Fibroblast of lung (primary cell): ENCODE measurements around the gene NOP9. TPM values are rescaled to one million over a fixed set of nuclear protein-coding genes. Genes with fewer than 3 reads are reported as not detected.
A peak's percentile ranks its signal among the peaks of the same experiment; 100 is the strongest.

ENCODE experiments used
- DNase-seq, 2 donors: peaks; one replicate each; pipeline versions ENCODE4 v3.0.0 to v3.0.0-alpha.2; 2010; ENCODE audit warnings: low read depth in 2 of 2
- H2AFZ ChIP-seq: 2 replicates; pipeline ENCODE4 v1.5.1; 2012; ENCODE audit warnings: low read length, control low read depth, inconsistent platforms
- H3K27ac ChIP-seq: 2 replicates; pipeline ENCODE4 v1.5.1; 2011; ENCODE audit warnings: low read length, control low read depth; ENCODE audit not compliant: insufficient read depth
- H3K27me3 ChIP-seq: 2 replicates; pipeline ENCODE4 v1.5.1; 2011; ENCODE audit warnings: mild to moderate bottlenecking, low read length; ENCODE audit not compliant: control insufficient read depth, insufficient read depth
- H3K36me3 ChIP-seq: 2 replicates; pipeline ENCODE4 v1.5.1; 2011; ENCODE audit warnings: low read length; ENCODE audit not compliant: control insufficient read depth, insufficient read depth
- H3K4me1 ChIP-seq: 2 replicates; pipeline ENCODE4 v1.5.1; 2011; ENCODE audit warnings: low read length; ENCODE audit not compliant: control insufficient read depth, insufficient read depth; ENCODE audit errors: extremely low read depth
- H3K4me2 ChIP-seq: 2 replicates; pipeline ENCODE4 v1.5.1; 2011; ENCODE audit warnings: low read length, control low read depth; ENCODE audit not compliant: insufficient read depth; ENCODE audit errors: extremely low read depth
- H3K4me3 ChIP-seq, 4 experiments: fragments of 200-600 bp in 1 of 4; sonication (generic) in 1 of 4; replicated peaks in 1 of 4; 2 replicates each; pipeline ENCODE4 v1.5.1; 2011 to 2016; ENCODE audit warnings: low read length in 4 of 4, low read depth in 3 of 4, mild to moderate bottlenecking in 3 of 4, control low read depth in 2 of 4, inconsistent platforms in 1 of 4, mixed read lengths in 1 of 4; ENCODE audit not compliant: insufficient read depth in 1 of 4; ENCODE audit errors: control extremely low read depth in 1 of 4
- H3K79me2 ChIP-seq: 2 replicates; pipeline ENCODE4 v1.5.1; 2012; ENCODE audit warnings: mild to moderate bottlenecking, low read length, inconsistent platforms; ENCODE audit not compliant: control insufficient read depth, insufficient read depth
- H3K9ac ChIP-seq: 2 replicates; pipeline ENCODE4 v1.5.1; 2011; ENCODE audit warnings: mild to moderate bottlenecking, low read length, control low read depth; ENCODE audit not compliant: insufficient read depth
- H3K9me3 ChIP-seq: 2 replicates; pipeline ENCODE4 v1.5.1; 2012; ENCODE audit warnings: low read depth, low read length; ENCODE audit not compliant: control insufficient read depth, insufficient read depth
- H4K20me1 ChIP-seq: 2 replicates; pipeline ENCODE4 v1.5.1; 2011; ENCODE audit warnings: low read length; ENCODE audit not compliant: control insufficient read depth, insufficient read depth; ENCODE audit errors: extremely low read depth
- EZH2 ChIP-seq: IDR thresholded peaks from 2 replicates; pipeline ENCODE4 v1.5.1; 2012; ENCODE audit warnings: low read length, control low read depth, mild to moderate bottlenecking; ENCODE audit errors: missing control alignments
- polyA plus RNA-seq, 2 donors: library from polyadenylated mRNA; depleted of rRNA in 1 of 2; stranded (reverse) in 1 of 2; unstranded in 1 of 2; fragments of >200 nt; gene quantifications; 2 replicates each; pipeline ENCODE4 v1.2.1, GENCODE V29; 2011 to 2012; ENCODE audit warnings: missing spikeins in 1 of 2
- total RNA-seq: library from RNA; depleted of rRNA; stranded (reverse); fragments of >200 nt; gene quantifications from 2 replicates; pipeline ENCODE4 v1.2.1, GENCODE V29; 2014
- TF ChIP-seq, protein P1 (sequence below), 2 donors: IDR thresholded peaks in 1 of 2; conservative IDR thresholded peaks in 1 of 2; 1 replicate in 1 of 2; 2 replicates in 1 of 2; pipeline ENCODE4 v1.5.1; 2011 to 2012; ENCODE audit warnings: low read length in 2 of 2, control low read depth in 1 of 2, inconsistent platforms in 1 of 2, low read depth in 1 of 2, mild to moderate bottlenecking in 1 of 2

NOP9 gene
- total and polyA plus RNA-seq, 2 donors (not counting 1 experiment from before 2014, with no cell fraction given) = 8.0 to 16.2 TPM

DNA sequence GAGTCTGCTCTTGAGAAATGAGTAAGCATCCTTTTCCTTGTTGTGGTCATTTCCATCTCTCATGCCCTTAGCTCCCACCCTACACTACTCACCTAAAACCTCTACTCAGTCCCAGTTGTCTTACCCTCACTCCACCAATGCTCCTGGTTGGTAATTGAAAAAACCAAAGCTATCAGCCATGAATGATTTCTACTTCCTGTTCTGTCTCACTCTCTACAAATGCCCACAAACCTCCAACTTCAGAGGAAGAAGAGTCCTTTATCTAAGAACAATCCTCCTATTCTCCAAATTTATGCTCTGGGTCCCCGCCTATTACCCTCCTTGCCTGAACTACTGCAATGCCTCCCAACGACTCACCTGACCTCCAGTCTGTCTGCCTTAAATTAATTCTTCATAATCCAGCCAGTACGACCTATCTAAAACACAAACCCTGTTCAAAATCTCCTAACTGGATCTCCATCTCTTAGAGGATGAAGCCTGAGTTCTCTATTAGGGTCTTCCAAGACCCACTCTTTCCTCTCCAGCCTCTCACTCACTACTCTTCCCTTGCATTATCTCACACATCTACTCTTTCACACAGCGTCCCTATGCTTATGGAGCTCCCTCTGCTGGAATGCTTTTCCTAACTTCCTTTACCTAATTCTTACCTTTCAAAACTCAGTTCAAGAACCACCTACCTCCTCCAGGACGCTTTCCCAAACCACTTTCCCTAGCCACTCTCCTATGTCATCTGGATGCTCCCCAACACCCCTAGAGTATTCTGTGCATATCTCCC is 2.3 kb upstream of the NOP9 start:
- H3K9me3 ChIP-seq = no peaks in the 10 kb centered on the region
- H3K9ac ChIP-seq = no peak overlapping the region
- no peaks in the 10 kb centered on the region for H3K27me3 ChIP-seq
- DNase-seq = peak in 1 of 2 donors; percentile 20
- H2AFZ ChIP-seq = no peak overlapping the region
- no peak overlapping the region for H3K4me3 ChIP-seq
- H3K4me1 ChIP-seq = peaks cover 10% of the 10 kb centered on the region
- TF ChIP-seq, protein P1, sequence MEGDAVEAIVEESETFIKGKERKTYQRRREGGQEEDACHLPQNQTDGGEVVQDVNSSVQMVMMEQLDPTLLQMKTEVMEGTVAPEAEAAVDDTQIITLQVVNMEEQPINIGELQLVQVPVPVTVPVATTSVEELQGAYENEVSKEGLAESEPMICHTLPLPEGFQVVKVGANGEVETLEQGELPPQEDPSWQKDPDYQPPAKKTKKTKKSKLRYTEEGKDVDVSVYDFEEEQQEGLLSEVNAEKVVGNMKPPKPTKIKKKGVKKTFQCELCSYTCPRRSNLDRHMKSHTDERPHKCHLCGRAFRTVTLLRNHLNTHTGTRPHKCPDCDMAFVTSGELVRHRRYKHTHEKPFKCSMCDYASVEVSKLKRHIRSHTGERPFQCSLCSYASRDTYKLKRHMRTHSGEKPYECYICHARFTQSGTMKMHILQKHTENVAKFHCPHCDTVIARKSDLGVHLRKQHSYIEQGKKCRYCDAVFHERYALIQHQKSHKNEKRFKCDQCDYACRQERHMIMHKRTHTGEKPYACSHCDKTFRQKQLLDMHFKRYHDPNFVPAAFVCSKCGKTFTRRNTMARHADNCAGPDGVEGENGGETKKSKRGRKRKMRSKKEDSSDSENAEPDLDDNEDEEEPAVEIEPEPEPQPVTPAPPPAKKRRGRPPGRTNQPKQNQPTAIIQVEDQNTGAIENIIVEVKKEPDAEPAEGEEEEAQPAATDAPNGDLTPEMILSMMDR (conservative IDR thresholded peaks at IDR 0.05 in 1 of 2, IDR thresholded peaks at IDR 0.05 in 1 of 2; ENCODE audit: low read depth in 1 of 2, low read length in 2 of 2) = peak; percentile 27 to 52
- TF ChIP-seq EZH2 = no peak
- H4K20me1 ChIP-seq = no peaks in the 10 kb centered on the region
- no peak overlapping the region for H3K27ac ChIP-seq
- H3K4me2 ChIP-seq = no peak overlapping the region
- peaks cover 16% of the 10 kb centered on the region for H3K36me3 ChIP-seq
- peaks cover 11% of the 10 kb centered on the region for H3K79me2 ChIP-seq

DNA sequence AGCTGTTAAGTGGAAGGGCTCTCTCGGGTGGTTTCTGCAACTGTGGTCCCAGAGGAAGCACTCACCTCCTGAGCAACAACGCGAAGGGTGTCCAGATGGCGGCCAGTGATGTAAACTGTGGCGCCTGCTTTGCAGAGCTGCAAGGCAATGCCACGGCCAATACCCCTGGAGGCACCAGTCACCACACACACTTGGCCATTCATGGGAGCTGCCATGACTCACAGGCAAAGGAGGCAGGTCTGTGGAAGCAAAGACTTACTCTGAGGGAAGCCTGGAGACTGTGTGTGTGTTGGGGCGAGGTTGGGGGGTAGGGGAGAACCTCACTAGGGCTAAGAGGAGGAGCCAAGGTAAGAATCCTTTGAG is 777 bp upstream of the NOP9 start:
- Histone ChIP-seq H4K20me1 (no peaks in the 10 kb centered on the region), H3K27me3 (no peaks in the 10 kb centered on the region), H3K4me3 (peak overlapping the region; percentile 95 to 99 (median 96)), H2AFZ (peak overlapping the region; percentile 98), H3K27ac (peak overlapping the region; percentile 88), H3K79me2 (peaks cover 11% of the 10 kb centered on the region), H3K4me2 (peak overlapping the region; percentile 98), H3K9ac (no peak overlapping the region), H3K36me3 (peaks cover 20% of the 10 kb centered on the region), H3K9me3 (no peaks in the 10 kb centered on the region), H3K4me1 (peaks cover 10% of the 10 kb centered on the region)
- no peak for TF ChIP-seq EZH2
- TF ChIP-seq, protein P1 (conservative IDR thresholded peaks at IDR 0.05 in 1 of 2, IDR thresholded peaks at IDR 0.05 in 1 of 2; ENCODE audit: low read depth in 1 of 2, low read length in 2 of 2) = no peak
- peak; percentile 20 to 82 for DNase-seq

DNA sequence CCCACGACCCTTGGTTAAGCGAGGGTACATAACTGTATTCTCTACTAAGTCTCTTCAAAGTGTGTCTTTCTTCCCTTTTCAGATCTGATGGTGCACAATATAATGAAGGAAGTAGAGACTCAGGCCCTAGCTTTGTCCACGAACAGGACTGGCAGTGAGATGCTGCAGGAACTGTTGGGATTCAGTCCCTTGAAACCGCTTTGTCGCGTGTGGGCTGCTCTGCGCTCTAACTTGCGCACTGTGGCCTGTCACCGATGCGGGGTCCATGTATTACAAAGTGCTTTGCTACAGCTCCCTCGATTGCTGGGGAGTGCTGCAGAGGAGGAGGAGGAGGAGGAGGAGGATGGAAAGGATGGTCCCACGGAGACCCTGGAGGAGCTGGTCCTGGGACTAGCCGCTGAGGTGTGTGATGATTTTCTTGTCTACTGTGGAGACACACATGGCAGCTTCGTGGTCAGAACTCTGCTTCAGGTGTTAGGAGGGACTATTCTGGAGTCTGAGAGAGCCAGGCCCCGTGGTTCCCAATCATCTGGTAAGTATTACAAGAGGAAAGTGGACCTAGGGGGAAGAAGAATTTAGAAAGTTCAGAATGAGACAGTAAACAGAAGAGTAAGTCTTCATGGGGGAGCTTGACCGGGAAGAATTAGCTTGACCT is 803 bp downstream of the NOP9 start:
- Histone ChIP-seq H3K27ac (peak overlapping the region; percentile 88), H3K4me3 (peak overlapping the region; percentile 95 to 99 (median 96)), H2AFZ (peak overlapping the region; percentile 33), H3K4me2 (peak overlapping the region; percentile 99), H4K20me1 (no peaks in the 10 kb centered on the region), H3K79me2 (peaks cover 11% of the 10 kb centered on the region), H3K4me1 (peaks cover 10% of the 10 kb centered on the region), H3K9me3 (no peaks in the 10 kb centered on the region), H3K27me3 (no peaks in the 10 kb centered on the region), H3K9ac (peak overlapping the region; percentile 89), H3K36me3 (peaks cover 25% of the 10 kb centered on the region)
- no peak for TF ChIP-seq EZH2
- TF ChIP-seq, protein P1 (conservative IDR thresholded peaks at IDR 0.05 in 1 of 2, IDR thresholded peaks at IDR 0.05 in 1 of 2; ENCODE audit: low read depth in 1 of 2, low read length in 2 of 2) = no peak
- DNase-seq = no peak
